Endothelial cell of umbilical vein (primary cell): ENCODE measurements around the gene ABCB4. TPM values are rescaled to one million over a fixed set of nuclear protein-coding genes. Genes with fewer than 3 reads are reported as not detected.

Experiments used
- BruUV-seq: library from RNA; stranded (reverse); fragments of 400-500 nt; replicated peaks from 2 replicates; lab custom pipeline; 2021; lab: Mats Ljungman, UMichigan
- CTCF ChIA-PET: fragments of 300-600, 350-600 bp; sonication (Branson Sonifier 250); formaldehyde crosslinking; loops from one replicate; lab custom pipeline; 2021; ENCODE audit warnings: antibody characterized with exemption, inconsistent platforms; lab: Charles Lee
- POLR2A ChIA-PET: fragments of 300-600, 350-600 bp; sonication (Branson Sonifier 250); formaldehyde crosslinking; loops from one replicate; lab custom pipeline; 2021; ENCODE audit warnings: antibody characterized with exemption, inconsistent platforms; lab: Charles Lee
- DNase-seq: peaks from one replicate; pipeline ENCODE4 v3.0.0-alpha.2; 2011; ENCODE audit warnings: low read depth, low spot score
- FAIRE-seq: peaks from 2 replicates; lab custom pipeline; 2011; peaks lifted over from hg19 to GRCh38; lab: Jason Lieb, UNC
- H2AFZ ChIP-seq: 2 replicates; pipeline ENCODE4 v1.6.0; 2012; ENCODE audit warnings: low read depth, low read length, control low read depth, inconsistent platforms
- H3K27ac ChIP-seq: 2 replicates; pipeline ENCODE4 v1.5.1; 2011; ENCODE audit warnings: low read depth, mild to moderate bottlenecking, control low read depth, low read length, moderate library complexity; ENCODE audit not compliant: insufficient read depth
- H3K27me3 ChIP-seq, 2 experiments: 2 replicates each; pipeline versions ENCODE4 v1.6.0 to v1.6.1; 2011; ENCODE audit warnings: low read length in 2 of 2, mixed read lengths in 1 of 2; ENCODE audit not compliant: control insufficient read depth in 2 of 2, insufficient read depth in 2 of 2
- H3K36me3 ChIP-seq, 2 experiments: 2 replicates in 1 of 2; 3 replicates in 1 of 2; pipeline ENCODE4 v1.5.1; 2011; ENCODE audit warnings: low read length in 2 of 2, mild to moderate bottlenecking in 1 of 2, moderate library complexity in 1 of 2; ENCODE audit not compliant: control insufficient read depth in 2 of 2, insufficient read depth in 2 of 2; ENCODE audit errors: extremely low read depth in 1 of 2
- H3K4me1 ChIP-seq: 3 replicates; pipeline ENCODE4 v1.5.1; 2011; ENCODE audit warnings: mild to moderate bottlenecking, low read length; ENCODE audit not compliant: control insufficient read depth, insufficient read depth; ENCODE audit errors: extremely low read depth
- H3K4me2 ChIP-seq: 2 replicates; pipeline ENCODE4 v1.6.1; 2011; ENCODE audit warnings: low read length, control low read depth, mixed read lengths; ENCODE audit not compliant: insufficient read depth
- H3K4me3 ChIP-seq, 3 experiments: fragments of 200-600 bp in 1 of 3; sonication (generic), shearing (Covaris generic) in 1 of 3; replicated peaks in 1 of 3; 2 replicates each; pipeline ENCODE4 v1.5.1; 2011 to 2016; ENCODE audit warnings: control low read depth in 3 of 3, low read length in 3 of 3, mild to moderate bottlenecking in 2 of 3, inconsistent platforms in 1 of 3, low read depth in 1 of 3, moderate library complexity in 1 of 3; ENCODE audit not compliant: insufficient read depth in 1 of 3
- H3K79me2 ChIP-seq: 2 replicates; pipeline ENCODE4 v1.6.0; 2012; ENCODE audit warnings: low read length, inconsistent platforms; ENCODE audit not compliant: control insufficient read depth, insufficient read depth
- H3K9ac ChIP-seq: replicated peaks from 2 replicates; pipeline ENCODE3; 2011; ENCODE audit warnings: low read length, control low read depth; ENCODE audit not compliant: insufficient read depth; ENCODE audit errors: extremely low read depth
- H3K9me1 ChIP-seq: replicated peaks from 3 replicates; pipeline ENCODE4 v1.6.0; 2011; ENCODE audit warnings: mild to moderate bottlenecking, low read length; ENCODE audit not compliant: control insufficient read depth, insufficient read depth; ENCODE audit errors: extremely low read depth
- H3K9me3 ChIP-seq: replicated peaks from 2 replicates; pipeline ENCODE4 v1.5.1; 2012; ENCODE audit warnings: low read length, inconsistent platforms; ENCODE audit not compliant: control insufficient read depth, insufficient read depth
- H4K20me1 ChIP-seq: replicated peaks from 2 replicates; pipeline ENCODE3; 2011; ENCODE audit warnings: mild to moderate bottlenecking, low read length; ENCODE audit not compliant: control insufficient read depth, insufficient read depth; ENCODE audit errors: extremely low read depth
- CTCF ChIP-seq, 2 donors: IDR thresholded peaks; 1 replicate in 1 of 2; 2 replicates in 1 of 2; pipeline ENCODE4 v1.5.1; 2011; ENCODE audit warnings: low read length in 2 of 2, mild to moderate bottlenecking in 2 of 2, moderate library complexity in 2 of 2, control low read depth in 1 of 2, inconsistent platforms in 1 of 2, low read depth in 1 of 2; ENCODE audit not compliant: insufficient read depth in 1 of 2; ENCODE audit errors: extremely low read depth in 1 of 2
- EZH2 ChIP-seq: IDR thresholded peaks from 2 replicates; pipeline ENCODE4 v1.6.1; 2012; ENCODE audit warnings: borderline replicate concordance, low read depth, mild to moderate bottlenecking, moderate library complexity, low read length, inconsistent platforms; ENCODE audit not compliant: severe bottlenecking
- FOS ChIP-seq: IDR thresholded peaks from 2 replicates; pipeline ENCODE4 v1.6.1; 2011; ENCODE audit warnings: mild to moderate bottlenecking, low read length, moderate library complexity, borderline replicate concordance; ENCODE audit not compliant: insufficient read depth
- GATA2 ChIP-seq: IDR thresholded peaks from 2 replicates; pipeline ENCODE4 v1.7.0; 2011; ENCODE audit warnings: low read depth, mild to moderate bottlenecking, moderate library complexity, mixed read lengths, low read length; ENCODE audit not compliant: insufficient read length, insufficient read depth
- JUN ChIP-seq: IDR thresholded peaks from 2 replicates; pipeline ENCODE4 v1.6.1; 2011; ENCODE audit warnings: borderline replicate concordance, low read depth; ENCODE audit not compliant: insufficient read length, insufficient read depth
- MAX ChIP-seq: IDR thresholded peaks from 2 replicates; pipeline ENCODE4 v1.6.1; 2011; ENCODE audit not compliant: insufficient read depth, insufficient read length
- MYC ChIP-seq: IDR thresholded peaks from one replicate; pipeline ENCODE4 v1.6.1; 2011; ENCODE audit warnings: mild to moderate bottlenecking, low read depth, low read length
- POLR2A ChIP-seq: IDR thresholded peaks from 2 replicates; pipeline ENCODE4 v1.6.1; 2012; ENCODE audit warnings: low read depth, mild to moderate bottlenecking, control low read depth, low read length
- POLR2AphosphoS5 ChIP-seq: IDR thresholded peaks from 2 replicates; pipeline ENCODE4 v1.6.1; 2012; ENCODE audit warnings: low read depth, mild to moderate bottlenecking, control low read depth, low read length, moderate library complexity; ENCODE audit not compliant: insufficient read depth
- dilution Hi-C: fragments of 300-500 bp; cut with MboI; formaldehyde crosslinking; loops from one replicate; pipeline ENCODE4 v1.15.0; 2019; ENCODE audit warnings: low sequenced_read_pairs; ENCODE audit not compliant: extremely low pct_ligation_motif_present
- intact Hi-C: fragments of 100-400 bp; cut with micrococcal nuclease; formaldehyde crosslinking; loops from one replicate; pipeline ENCODE4 v1.10.0; 2022
- polyA plus RNA-seq, 4 experiments: library from polyadenylated mRNA; depleted of rRNA in 3 of 4; stranded (reverse) in 3 of 4; unstranded in 1 of 4; fragments of >200 nt; gene quantifications; 2 replicates each; pipeline versions ENCODE4 v1.2.1 to v1.2.3, GENCODE V29; 2011 to 2012; ENCODE audit warnings: missing spikeins in 1 of 4
- total RNA-seq: library from RNA; stranded (reverse); gene quantifications from 2 replicates; pipeline ENCODE4 v1.2.3, GENCODE V29; 2021

Gene ABCB4
- total and polyA plus RNA-seq, 2 donors (not counting 3 experiments of a cell fraction or from before 2014, with no cell fraction given), result 0.11 to 0.15 TPM

- POLR2A ChIA-PET, result no interaction called here
- no peak for TF ChIP-seq JUN
- TF ChIP-seq CTCF (IDR thresholded peaks at IDR 0.05; ENCODE audit: extremely low read depth in 1 of 2, insufficient read depth in 1 of 2, low read depth in 1 of 2, low read length in 2 of 2), result no peak
- no peak for TF ChIP-seq POLR2A
- TF ChIP-seq POLR2AphosphoS5, result no peak
- no peak for TF ChIP-seq FOS
- TF ChIP-seq MAX, result no peak
- TF ChIP-seq MYC, result no peak
- no peak for TF ChIP-seq EZH2
- no peak for TF ChIP-seq GATA2
These were observed 19.0 kb upstream of the ABCB4 start for GRCh38 chr7:87494454-87494853.

More at GRCh38 chr7:87494454-87494853, 19.0 kb upstream of the ABCB4 start:
- Histone ChIP-seq H3K9me1 (no peaks in the 10 kb centered on the region), H3K4me3 (no peak overlapping the region), H4K20me1 (no peaks in the 10 kb centered on the region), H3K9me3 (no peaks in the 10 kb centered on the region), H3K9ac (no peak overlapping the region), H3K4me1 (no peaks in the 10 kb centered on the region), H3K36me3 (no peaks in the 10 kb centered on the region), H2AFZ (no peak overlapping the region), H3K79me2 (no peaks in the 10 kb centered on the region), H3K4me2 (no peak overlapping the region), H3K27ac (no peak overlapping the region), H3K27me3 (peaks cover 0 to 2% of the 10 kb centered on the region in 2 experiments)
- dilution Hi-C loops, result no loop called here
- DNase-seq, result no peak
- FAIRE-seq, result no peak
- CTCF ChIA-PET, result interaction anchor here (1.1 kb wide), 1 partner anchor 11 kb away, joined by 4 read pairs; no protein-coding TSS in a partner anchor
- intact Hi-C loops, result no loop called here
- BruUV-seq, result no TSS peak
